ENCODE data around the gene ARL5B.

The ARL5B gene

GRCh38 chr10:18659819-18660535, 746 bp downstream of the ARL5B start:
- Histone ChIP-seq H3K9me2 (ENCODE audit: low read depth, low read length) (no peaks in the 10 kb centered on the region), H3K36me3 (ENCODE audit: insufficient read depth, low read length) (no peaks in the 10 kb centered on the region; the same call in 1 of the 2 replicates), H3K4me2 (ENCODE audit: low read length) (peak overlapping the region; percentile 60), H3K27ac (ENCODE audit: low read depth, low read length, poor library complexity, severe bottlenecking) (peak overlapping the region; percentile 81), H3F3A (ENCODE audit: insufficient read depth, low read length) (no peaks in the 10 kb centered on the region), H3K4me1 (ENCODE audit: insufficient read depth, low read length, severe bottlenecking) (peaks cover 33% of the 10 kb centered on the region), H4K20me1 (ENCODE audit: insufficient read depth, low read length) (no peaks in the 10 kb centered on the region), H3K27me3 (ENCODE audit: insufficient read depth, low read length) (no peaks in the 10 kb centered on the region), H3K79me2 (ENCODE audit: insufficient read depth, low read length) (peaks cover 51% of the 10 kb centered on the region), H2AFZ (ENCODE audit: low read length) (no peak overlapping the region), H3K4me3 (ENCODE audit: low read depth, low read length, poor library complexity, severe bottlenecking) (peak overlapping the region; percentile 87), H3K9me3 (ENCODE audit: low read length) (no peaks in the 10 kb centered on the region), H3K9ac (ENCODE audit: low read length) (peak overlapping the region; percentile 95)
- TF ChIP-seq CTCF (IDR thresholded peaks at IDR 0.05; ENCODE audit: low read length) (no peak), EZH2 (IDR thresholded peaks at IDR 0.05; ENCODE audit: borderline replicate concordance, low read length) (no peak)

GRCh38 chr10:18660816-18661431, 1.7 kb downstream of the ARL5B start:
- Histone ChIP-seq H3K9ac (ENCODE audit: low read length) (peak overlapping the region; percentile 95; the same call in 1 of the 2 replicates), H3K4me2 (ENCODE audit: low read length) (peak overlapping the region; percentile 60), H4K20me1 (ENCODE audit: insufficient read depth, low read length) (no peaks in the 10 kb centered on the region; the same call in 1 of the 2 replicates), H2AFZ (ENCODE audit: low read length) (no peak overlapping the region), H3K9me2 (ENCODE audit: low read depth, low read length) (no peaks in the 10 kb centered on the region), H3F3A (ENCODE audit: insufficient read depth, low read length) (no peaks in the 10 kb centered on the region), H3K9me3 (ENCODE audit: low read length) (no peaks in the 10 kb centered on the region), H3K27me3 (ENCODE audit: insufficient read depth, low read length) (no peaks in the 10 kb centered on the region), H3K79me2 (ENCODE audit: insufficient read depth, low read length) (peaks cover 60% of the 10 kb centered on the region), H3K27ac (ENCODE audit: low read depth, low read length, poor library complexity, severe bottlenecking) (no peak overlapping the region), H3K36me3 (ENCODE audit: insufficient read depth, low read length) (no peaks in the 10 kb centered on the region; the same call in 1 of the 2 replicates), H3K4me3 (ENCODE audit: low read depth, low read length, poor library complexity, severe bottlenecking) (peak overlapping the region; percentile 87), H3K4me1 (ENCODE audit: insufficient read depth, low read length, severe bottlenecking) (peaks cover 33% of the 10 kb centered on the region)
- no peak for TF ChIP-seq EZH2 (IDR thresholded peaks at IDR 0.05; ENCODE audit: borderline replicate concordance, low read length)
- TF ChIP-seq CTCF (IDR thresholded peaks at IDR 0.05; ENCODE audit: low read length): no peak

- no peak overlapping the region for H3K27ac ChIP-seq (ENCODE audit: low read depth, low read length, poor library complexity, severe bottlenecking)
- no peak overlapping the region for H3K4me2 ChIP-seq (ENCODE audit: low read length)
- no peaks in the 10 kb centered on the region for H3K9me3 ChIP-seq (ENCODE audit: low read length)
- no peak overlapping the region for H2AFZ ChIP-seq (ENCODE audit: low read length)
- no peaks in the 10 kb centered on the region; the same call in 1 of the 2 replicates for H4K20me1 ChIP-seq (ENCODE audit: insufficient read depth, low read length)
- peaks cover 81% of the 10 kb centered on the region for H3K79me2 ChIP-seq (ENCODE audit: insufficient read depth, low read length)
- TF ChIP-seq CTCF (IDR thresholded peaks at IDR 0.05; ENCODE audit: low read length): no peak
- no peak overlapping the region for H3K4me3 ChIP-seq (ENCODE audit: low read depth, low read length, poor library complexity, severe bottlenecking)
- H3K27me3 ChIP-seq (ENCODE audit: insufficient read depth, low read length): no peaks in the 10 kb centered on the region
- peaks cover 23% of the 10 kb centered on the region for H3K4me1 ChIP-seq (ENCODE audit: insufficient read depth, low read length, severe bottlenecking)
- peaks cover 29% of the 10 kb centered on the region for H3K36me3 ChIP-seq (ENCODE audit: insufficient read depth, low read length)
- H3K9ac ChIP-seq (ENCODE audit: low read length): no peak overlapping the region
- no peaks in the 10 kb centered on the region for H3F3A ChIP-seq (ENCODE audit: insufficient read depth, low read length)
- H3K9me2 ChIP-seq (ENCODE audit: low read depth, low read length): no peaks in the 10 kb centered on the region
Observed at GRCh38 chr10:18664841-18665478, 5.7 kb downstream of the ARL5B start.
